Osteoblast (primary cell): ENCODE data around the gene KCNA3. TPM values are rescaled to one million over a fixed set of nuclear protein-coding genes. Genes with fewer than 3 reads are reported as not detected.
A peak's percentile ranks its signal among the peaks of the same experiment; 100 is the strongest.

ENCODE experiments used
- DNase-seq: peaks from one replicate; pipeline ENCODE4 v3.0.0; 2011; ENCODE audit warnings: low spot score, mixed read lengths; ENCODE audit not compliant: insufficient read length; ENCODE audit errors: missing footprints
- H2AFZ ChIP-seq: 2 replicates; pipeline ENCODE4 v1.6.0; 2011; ENCODE audit warnings: mild to moderate bottlenecking, low read length
- H3K27ac ChIP-seq: 2 replicates; pipeline ENCODE4 v1.5.1; 2011; ENCODE audit warnings: mild to moderate bottlenecking, low read depth, low read length, moderate library complexity
- H3K27me3 ChIP-seq: 2 replicates; pipeline ENCODE4 v1.6.0; 2012; ENCODE audit warnings: mild to moderate bottlenecking, control low read depth, inconsistent platforms, low read length, moderate library complexity; ENCODE audit not compliant: insufficient read depth
- H3K36me3 ChIP-seq: 2 replicates; pipeline ENCODE4 v1.5.1; 2011; ENCODE audit warnings: mild to moderate bottlenecking, low read length, control low read depth, moderate library complexity; ENCODE audit not compliant: insufficient read depth
- H3K4me1 ChIP-seq: 2 replicates; pipeline ENCODE4 v1.5.1; 2011; ENCODE audit warnings: mild to moderate bottlenecking, low read length, control low read depth, moderate library complexity; ENCODE audit not compliant: insufficient read depth
- H3K4me2 ChIP-seq: 2 replicates; pipeline ENCODE4 v1.6.0; 2011; ENCODE audit warnings: mild to moderate bottlenecking, low read length; ENCODE audit not compliant: insufficient read depth
- H3K4me3 ChIP-seq: fragments of 200-600 bp; sonication (generic); 3 replicates; pipeline ENCODE4 v1.5.1; 2012; ENCODE audit warnings: mild to moderate bottlenecking, low read length, inconsistent platforms; ENCODE audit not compliant: insufficient read depth
- H3K79me2 ChIP-seq: 2 replicates; pipeline ENCODE4 v1.6.0; 2012; ENCODE audit warnings: mild to moderate bottlenecking, low read length, control low read depth, inconsistent platforms; ENCODE audit not compliant: insufficient read depth
- H3K9me3 ChIP-seq: 2 replicates; pipeline ENCODE4 v1.5.1; 2011; ENCODE audit warnings: low read depth, low read length, control low read depth
- H4K20me1 ChIP-seq: 2 replicates; pipeline ENCODE4 v1.6.0; 2012; ENCODE audit warnings: mild to moderate bottlenecking, low read length, control low read depth; ENCODE audit not compliant: insufficient read depth
- CTCF ChIP-seq: IDR thresholded peaks from 2 replicates; pipeline ENCODE4 v1.5.1; 2011; ENCODE audit warnings: mild to moderate bottlenecking, low read depth, low read length, moderate library complexity; ENCODE audit errors: extremely low read depth
- total RNA-seq: library from RNA; depleted of rRNA; stranded (reverse); fragments of >200 nt; gene quantifications from 2 replicates; pipeline ENCODE4 v1.2.3, GENCODE V29; 2012

Gene KCNA3
- total RNA-seq, 1 donor: not detected

- Histone ChIP-seq H3K27me3 (no peaks in the 10 kb centered on the region), H4K20me1 (no peaks in the 10 kb centered on the region), H3K4me1 (no peaks in the 10 kb centered on the region), H3K27ac (no peak overlapping the region), H3K4me3 (no peak overlapping the region), H3K79me2 (no peaks in the 10 kb centered on the region), H3K4me2 (no peak overlapping the region), H2AFZ (no peak overlapping the region), H3K9me3 (no peaks in the 10 kb centered on the region), H3K36me3 (no peaks in the 10 kb centered on the region)
- no peak for TF ChIP-seq CTCF
- no peak for DNase-seq
Observed at GRCh38 chr1:110634086-110634454, 40.7 kb downstream of the KCNA3 start.

- DNase-seq: no peak
- Histone ChIP-seq H2AFZ (no peak overlapping the region), H4K20me1 (no peaks in the 10 kb centered on the region), H3K4me2 (no peak overlapping the region), H3K27me3 (no peaks in the 10 kb centered on the region), H3K36me3 (no peaks in the 10 kb centered on the region), H3K79me2 (no peaks in the 10 kb centered on the region), H3K4me3 (no peak overlapping the region), H3K27ac (no peak overlapping the region), H3K4me1 (no peaks in the 10 kb centered on the region), H3K9me3 (no peaks in the 10 kb centered on the region)
- no peak for TF ChIP-seq CTCF
Observed at GRCh38 chr1:110633646-110634030, 41.1 kb downstream of the KCNA3 start.

GRCh38 chr1:110631836-110632620, 42.7 kb downstream of the KCNA3 start:
- no peak for DNase-seq
- Histone ChIP-seq H3K4me2 (no peak overlapping the region), H4K20me1 (no peaks in the 10 kb centered on the region), H3K9me3 (no peaks in the 10 kb centered on the region), H3K27ac (no peak overlapping the region), H3K36me3 (no peaks in the 10 kb centered on the region), H3K4me1 (no peaks in the 10 kb centered on the region), H2AFZ (no peak overlapping the region), H3K27me3 (no peaks in the 10 kb centered on the region), H3K4me3 (no peak overlapping the region), H3K79me2 (no peaks in the 10 kb centered on the region)
- TF ChIP-seq CTCF: no peak

GRCh38 chr1:110630839-110631663, 43.7 kb downstream of the KCNA3 start:
- Histone ChIP-seq H3K79me2 (no peaks in the 10 kb centered on the region), H3K27me3 (no peaks in the 10 kb centered on the region), H4K20me1 (no peaks in the 10 kb centered on the region), H3K36me3 (no peaks in the 10 kb centered on the region), H3K4me1 (no peaks in the 10 kb centered on the region), H3K9me3 (no peaks in the 10 kb centered on the region), H3K4me3 (no peak overlapping the region), H3K4me2 (no peak overlapping the region), H2AFZ (no peak overlapping the region), H3K27ac (no peak overlapping the region)
- DNase-seq: peak; percentile 81
- peak; percentile 78 for TF ChIP-seq CTCF
